ENCODE measurements around the gene CCDC89. TPM values are rescaled to one million over a fixed set of nuclear protein-coding genes. Genes with fewer than 3 reads are reported as not detected.

The CCDC89 gene
- total RNA-seq, 1 donor from 2014 or later, result not detected

DNA sequence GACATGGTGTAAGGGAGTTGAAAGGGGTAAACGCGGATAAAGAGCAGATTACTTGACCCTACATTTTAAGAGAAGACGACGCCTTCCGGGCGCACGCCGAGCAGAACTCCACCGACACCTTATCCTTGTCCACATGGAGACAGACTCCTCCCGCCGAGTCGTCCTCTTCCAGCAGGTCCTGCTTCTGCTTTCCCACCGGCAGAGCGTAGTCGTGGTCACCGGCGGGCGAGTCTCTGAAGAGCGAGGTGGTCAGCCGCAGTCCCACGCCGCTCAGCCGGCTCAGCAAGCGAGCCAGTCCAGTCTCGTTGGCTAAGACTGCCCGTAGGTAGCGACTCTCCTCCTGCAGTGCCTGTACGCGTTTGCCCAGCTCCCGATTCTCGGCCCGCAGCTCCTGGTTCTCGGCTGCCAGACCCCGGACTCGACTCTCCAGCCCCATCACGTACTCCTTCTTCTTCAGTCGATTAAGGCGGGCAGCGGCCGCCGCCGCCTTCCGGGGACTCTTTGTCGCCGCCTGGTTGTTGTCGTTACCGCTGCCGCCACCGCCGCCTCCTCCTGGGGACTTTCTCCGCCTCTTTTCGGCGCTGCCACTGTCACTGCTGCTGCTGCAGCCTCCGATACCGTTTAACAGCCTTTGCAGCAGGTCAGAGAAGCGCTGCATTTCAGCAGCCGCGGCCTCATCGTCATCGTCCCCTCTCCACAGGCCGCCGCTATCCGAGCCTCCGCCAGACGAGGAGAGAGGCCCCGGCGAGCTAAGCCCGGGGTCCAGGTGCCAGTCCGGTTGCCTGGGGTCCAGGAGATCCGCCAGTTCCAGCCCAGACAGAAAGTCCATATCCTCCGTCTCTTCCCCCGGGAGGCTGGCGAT, 22.0 kb downstream of the CCDC89 start:
- DNase-seq, result peak; percentile 86
- Mint-ChIP-seq H3K4me1 (ENCODE audit: low read depth, unreplicated experiment) (peaks cover 5% of the 10 kb centered on the region), H3K27me3 (ENCODE audit: unreplicated experiment) (peaks cover 13% of the 10 kb centered on the region), H3K27ac (ENCODE audit: unreplicated experiment) (peak overlapping the region; percentile 97), H3K36me3 (ENCODE audit: unreplicated experiment) (no peaks in the 10 kb centered on the region), H3K4me3 (ENCODE audit: unreplicated experiment) (peak overlapping the region; percentile 98), H3K9me3 (ENCODE audit: unreplicated experiment) (peaks cover 16% of the 10 kb centered on the region)
- TF ChIP-seq, protein P1, sequence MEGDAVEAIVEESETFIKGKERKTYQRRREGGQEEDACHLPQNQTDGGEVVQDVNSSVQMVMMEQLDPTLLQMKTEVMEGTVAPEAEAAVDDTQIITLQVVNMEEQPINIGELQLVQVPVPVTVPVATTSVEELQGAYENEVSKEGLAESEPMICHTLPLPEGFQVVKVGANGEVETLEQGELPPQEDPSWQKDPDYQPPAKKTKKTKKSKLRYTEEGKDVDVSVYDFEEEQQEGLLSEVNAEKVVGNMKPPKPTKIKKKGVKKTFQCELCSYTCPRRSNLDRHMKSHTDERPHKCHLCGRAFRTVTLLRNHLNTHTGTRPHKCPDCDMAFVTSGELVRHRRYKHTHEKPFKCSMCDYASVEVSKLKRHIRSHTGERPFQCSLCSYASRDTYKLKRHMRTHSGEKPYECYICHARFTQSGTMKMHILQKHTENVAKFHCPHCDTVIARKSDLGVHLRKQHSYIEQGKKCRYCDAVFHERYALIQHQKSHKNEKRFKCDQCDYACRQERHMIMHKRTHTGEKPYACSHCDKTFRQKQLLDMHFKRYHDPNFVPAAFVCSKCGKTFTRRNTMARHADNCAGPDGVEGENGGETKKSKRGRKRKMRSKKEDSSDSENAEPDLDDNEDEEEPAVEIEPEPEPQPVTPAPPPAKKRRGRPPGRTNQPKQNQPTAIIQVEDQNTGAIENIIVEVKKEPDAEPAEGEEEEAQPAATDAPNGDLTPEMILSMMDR (IDR thresholded peaks at IDR 0.05; ENCODE audit: partially characterized antibody, unreplicated experiment), result peak; percentile 26

DNA sequence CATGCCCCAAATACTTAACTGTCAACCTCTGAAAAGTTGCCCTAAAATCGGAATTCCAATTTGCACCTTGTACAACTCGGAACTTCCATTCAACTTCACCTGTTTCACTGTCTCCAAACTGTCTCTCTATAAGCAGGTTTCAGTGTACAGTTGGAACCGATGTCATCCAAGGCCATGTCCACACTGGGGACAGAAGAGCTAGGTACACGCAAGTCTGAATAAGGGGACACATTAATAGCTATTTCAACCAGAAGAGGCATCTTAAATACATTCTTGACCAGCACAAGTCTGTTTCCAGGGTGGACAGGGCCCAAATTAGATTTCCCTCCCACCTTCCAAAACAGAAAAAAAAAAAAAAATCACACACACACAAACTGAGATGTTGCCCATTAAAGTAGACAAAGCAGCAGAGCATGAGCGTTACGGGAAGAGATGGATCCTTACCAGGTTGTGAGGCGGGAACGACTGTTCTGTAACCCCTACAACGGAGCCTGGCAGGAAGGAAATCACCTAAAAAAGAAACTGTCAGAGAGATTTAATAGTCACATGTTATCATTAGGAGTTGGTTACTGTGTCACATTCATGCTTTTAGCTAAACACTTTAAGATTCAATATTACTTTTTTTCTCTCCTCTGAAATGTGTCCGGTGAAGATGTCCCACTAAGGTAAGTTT, 22.8 kb downstream of the CCDC89 start:
- no peaks in the 10 kb centered on the region for H3K36me3 Mint-ChIP-seq (ENCODE audit: unreplicated experiment)
- DNase-seq, result no peak
- H3K9me3 Mint-ChIP-seq (ENCODE audit: unreplicated experiment), result peaks cover 16% of the 10 kb centered on the region
- H3K27me3 Mint-ChIP-seq (ENCODE audit: unreplicated experiment), result peaks cover 13% of the 10 kb centered on the region
- peaks cover 5% of the 10 kb centered on the region for H3K4me1 Mint-ChIP-seq (ENCODE audit: low read depth, unreplicated experiment)
- peak overlapping the region; percentile 98 for H3K4me3 Mint-ChIP-seq (ENCODE audit: unreplicated experiment)
- TF ChIP-seq, protein P1 (IDR thresholded peaks at IDR 0.05; ENCODE audit: partially characterized antibody, unreplicated experiment), result no peak
- H3K27ac Mint-ChIP-seq (ENCODE audit: unreplicated experiment), result peak overlapping the region; percentile 97

DNA sequence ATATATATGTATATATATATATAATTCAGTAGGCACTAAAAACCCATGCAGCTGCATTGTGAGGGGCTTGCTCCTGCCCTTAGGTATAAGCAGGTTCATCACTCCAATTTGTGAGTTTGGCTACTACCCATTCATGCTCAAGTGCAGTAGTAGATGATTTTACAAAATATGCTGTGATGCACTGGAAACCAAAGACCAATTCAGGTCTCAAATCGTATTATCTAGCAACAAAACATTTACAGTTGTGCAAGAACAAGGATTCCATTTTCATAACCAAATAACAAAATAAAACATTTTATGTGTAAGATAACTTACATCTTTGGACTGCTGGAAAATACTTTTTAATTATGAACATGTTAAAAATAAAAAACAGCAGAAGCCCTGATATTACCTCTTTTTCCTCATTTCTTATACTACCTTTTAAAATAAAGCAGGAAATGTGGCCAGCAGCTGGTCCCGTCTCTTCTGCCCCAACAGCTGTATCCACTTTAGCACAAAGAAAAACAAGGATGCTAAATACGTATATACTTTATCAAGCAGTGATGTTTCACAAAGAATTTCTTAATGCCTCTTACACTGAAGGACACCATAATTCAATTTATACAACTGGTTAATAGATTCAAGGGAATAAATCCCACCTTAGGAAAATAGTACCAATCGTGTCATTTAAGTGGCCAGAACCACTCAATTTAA, 23.9 kb downstream of the CCDC89 start:
- peaks cover 5% of the 10 kb centered on the region for H3K4me1 Mint-ChIP-seq (ENCODE audit: low read depth, unreplicated experiment)
- TF ChIP-seq, protein P1 (IDR thresholded peaks at IDR 0.05; ENCODE audit: partially characterized antibody, unreplicated experiment), result no peak
- peaks cover 13% of the 10 kb centered on the region for H3K27me3 Mint-ChIP-seq (ENCODE audit: unreplicated experiment)
- DNase-seq, result no peak
- H3K36me3 Mint-ChIP-seq (ENCODE audit: unreplicated experiment), result no peaks in the 10 kb centered on the region
- peaks cover 16% of the 10 kb centered on the region for H3K9me3 Mint-ChIP-seq (ENCODE audit: unreplicated experiment)
- peak overlapping the region; percentile 38 for H3K27ac Mint-ChIP-seq (ENCODE audit: unreplicated experiment)
- peak overlapping the region; percentile 98 for H3K4me3 Mint-ChIP-seq (ENCODE audit: unreplicated experiment)

DNA sequence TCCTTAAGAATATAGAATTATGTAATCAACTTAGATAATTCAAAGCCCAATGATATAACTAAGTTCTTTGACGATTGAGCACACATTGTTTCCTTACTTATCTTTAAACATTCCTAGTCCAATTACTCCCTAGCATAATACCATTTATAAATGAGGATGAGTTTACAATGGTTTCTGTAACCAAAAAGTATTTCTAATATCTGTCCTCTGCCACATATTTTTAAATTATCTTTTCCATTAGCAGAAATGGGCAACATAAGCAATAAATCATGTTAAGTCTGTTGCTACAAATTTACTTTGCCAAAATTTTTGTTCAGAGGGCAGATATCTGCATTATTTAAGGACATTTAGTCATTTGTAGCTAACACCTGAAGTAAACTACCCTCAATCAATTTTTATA, 27.8 kb downstream of the CCDC89 start:
- H3K4me1 Mint-ChIP-seq (ENCODE audit: low read depth, unreplicated experiment), result peaks cover 5% of the 10 kb centered on the region
- H3K27me3 Mint-ChIP-seq (ENCODE audit: unreplicated experiment), result peaks cover 5% of the 10 kb centered on the region
- TF ChIP-seq, protein P1 (IDR thresholded peaks at IDR 0.05; ENCODE audit: partially characterized antibody, unreplicated experiment), result no peak
- H3K36me3 Mint-ChIP-seq (ENCODE audit: unreplicated experiment), result no peaks in the 10 kb centered on the region
- DNase-seq, result no peak
- H3K4me3 Mint-ChIP-seq (ENCODE audit: unreplicated experiment), result no peak overlapping the region
- peaks cover 2% of the 10 kb centered on the region for H3K9me3 Mint-ChIP-seq (ENCODE audit: unreplicated experiment)
- no peak overlapping the region for H3K27ac Mint-ChIP-seq (ENCODE audit: unreplicated experiment)

Measured in glutamatergic neuron (in vitro differentiated cells).